CD4-positive, alpha-beta T cell treated with Interferon gamma for 1 hour (primary cell): Measurements from ENCODE around the gene CRYGN.

ENCODE experiments used
- DNase-seq: peaks from one replicate; pipeline ENCODE4 v3.0.0-alpha.2; 2020

The CRYGN gene

GRCh38 chr7:151425670-151426440 lies 14.1 kb downstream of the CRYGN start:
- DNase-seq = no peak

- DNase-seq = no peak
These were observed 15.1 kb downstream of the CRYGN start for GRCh38 chr7:151424799-151425198.

- no peak for DNase-seq
These were observed 16.0 kb downstream of the CRYGN start for GRCh38 chr7:151423936-151424335.

DNA sequence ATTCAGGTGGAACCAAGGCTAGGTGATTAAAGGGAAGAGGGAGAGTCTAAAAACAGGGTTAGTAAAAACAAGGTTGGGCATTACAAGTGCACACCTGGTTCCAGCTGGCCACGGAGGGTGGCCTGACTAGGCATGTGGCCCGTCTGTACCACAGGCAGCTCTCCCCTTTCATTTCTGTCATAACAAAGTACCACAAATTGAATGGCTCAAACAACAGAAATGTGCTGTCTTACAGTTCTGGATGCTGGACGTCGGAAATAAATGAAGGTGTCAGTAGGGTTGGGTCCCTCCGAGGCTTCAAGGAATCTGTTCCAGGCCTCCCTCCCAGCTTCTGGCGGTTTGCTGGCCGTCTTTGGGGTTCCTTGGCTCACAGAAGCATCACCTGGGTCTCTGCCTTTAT lies 16.7 kb downstream of the CRYGN start:
- DNase-seq = no peak

- DNase-seq = no peak
These were observed 17.7 kb downstream of the CRYGN start for GRCh38 chr7:151422212-151422611.

DNA sequence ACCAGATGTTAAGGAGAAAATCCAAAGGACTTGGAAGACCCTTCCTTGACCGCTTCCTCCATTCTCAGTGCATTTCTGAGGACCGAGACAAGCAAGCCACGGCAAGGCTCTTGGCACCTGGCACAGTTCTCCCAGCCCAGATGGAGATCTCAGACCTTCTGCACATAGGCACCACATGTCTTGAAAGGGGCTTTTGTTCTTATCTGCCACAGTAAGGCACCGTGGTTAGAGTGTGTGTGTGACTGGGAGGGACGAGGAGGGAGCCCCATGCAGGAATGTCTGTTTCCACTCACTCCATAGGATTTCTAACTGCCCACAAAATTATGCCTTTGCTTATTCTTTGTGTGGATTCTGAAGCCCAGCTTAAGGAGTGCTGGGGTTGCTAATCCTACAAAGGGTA lies 19.8 kb downstream of the CRYGN start:
- DNase-seq = no peak

- no peak for DNase-seq
These were observed 23.0 kb downstream of the CRYGN start for GRCh38 chr7:151416941-151417315.

- DNase-seq = no peak
These were observed 23.6 kb downstream of the CRYGN start for GRCh38 chr7:151416112-151416940.

GRCh38 chr7:151415375-151416105 lies 24.4 kb downstream of the CRYGN start:
- DNase-seq = peak; percentile 65

- DNase-seq = no peak
These were observed 26.7 kb downstream of the CRYGN start for GRCh38 chr7:151413241-151413640.

DNA sequence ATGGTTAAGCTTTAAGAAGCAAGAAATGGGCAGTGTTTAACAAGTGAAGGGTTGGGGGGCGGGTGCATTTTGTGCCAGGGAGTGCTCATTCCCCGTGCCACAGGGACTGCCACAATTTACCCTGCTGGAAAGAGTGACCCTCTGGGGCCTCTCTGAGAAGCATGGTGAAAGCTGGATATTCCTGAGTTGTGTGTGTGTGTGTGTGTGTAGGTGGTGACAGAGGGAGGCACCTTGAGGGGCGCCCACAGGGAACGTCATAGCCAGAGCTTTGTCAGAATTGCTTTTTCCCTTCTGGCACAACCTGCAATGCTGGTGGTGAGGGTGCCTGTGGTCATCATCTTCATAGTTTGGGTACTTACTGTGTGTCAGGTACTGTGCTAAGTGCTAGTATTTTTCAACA lies 27.6 kb downstream of the CRYGN start:
- no peak for DNase-seq

- DNase-seq = no peak
These were observed 28.4 kb downstream of the CRYGN start for GRCh38 chr7:151411551-151411950.

DNA sequence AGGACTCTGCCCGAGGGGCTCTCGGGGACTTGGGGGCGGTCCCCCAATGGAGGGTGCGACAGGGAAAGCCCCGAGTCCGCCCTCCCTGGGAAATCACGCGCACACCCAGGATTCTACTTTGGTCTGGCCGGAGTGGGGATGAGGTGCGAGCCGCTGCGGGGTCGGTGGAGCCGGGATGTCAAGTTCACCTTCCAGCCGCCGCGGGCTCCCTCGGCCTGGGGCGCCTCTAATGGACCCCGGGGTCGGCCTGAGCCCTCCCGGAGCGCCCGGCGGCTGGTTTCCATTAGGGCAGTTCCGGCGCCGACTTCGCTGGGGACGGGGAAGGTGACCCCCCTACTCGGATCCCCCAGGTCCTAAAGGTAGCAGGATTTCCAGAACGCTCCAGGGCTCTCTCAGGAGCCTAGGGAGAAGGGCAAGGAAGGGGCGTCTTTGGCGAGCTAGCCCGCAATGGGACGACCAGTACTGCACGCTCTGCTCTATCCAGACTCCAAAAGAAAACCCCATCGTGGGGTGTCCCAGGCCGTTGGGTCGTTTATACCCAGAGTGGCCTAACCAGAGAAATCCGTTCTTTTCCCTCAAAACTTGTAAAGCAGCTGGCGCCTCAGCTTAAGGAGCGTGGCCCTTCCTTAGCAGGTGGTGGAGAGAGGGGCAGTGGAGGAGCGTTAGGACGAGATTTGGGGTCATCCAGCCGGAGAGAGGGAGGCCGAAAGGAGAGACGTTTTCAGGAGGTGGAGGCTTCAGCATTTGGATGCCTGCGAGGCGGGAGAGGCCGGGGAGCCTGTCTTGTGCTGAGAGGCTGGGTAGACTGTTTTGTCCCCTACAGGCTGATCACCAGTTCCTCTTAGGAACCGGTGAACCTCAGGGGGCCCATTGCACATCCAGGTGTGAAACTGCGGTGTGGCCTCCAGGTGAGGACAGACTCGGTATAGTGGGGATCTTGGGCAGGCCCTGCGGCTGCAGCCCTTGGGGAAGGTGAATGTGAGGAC lies 29.2 kb downstream of the CRYGN start:
- peak; percentile 47 for DNase-seq

DNA sequence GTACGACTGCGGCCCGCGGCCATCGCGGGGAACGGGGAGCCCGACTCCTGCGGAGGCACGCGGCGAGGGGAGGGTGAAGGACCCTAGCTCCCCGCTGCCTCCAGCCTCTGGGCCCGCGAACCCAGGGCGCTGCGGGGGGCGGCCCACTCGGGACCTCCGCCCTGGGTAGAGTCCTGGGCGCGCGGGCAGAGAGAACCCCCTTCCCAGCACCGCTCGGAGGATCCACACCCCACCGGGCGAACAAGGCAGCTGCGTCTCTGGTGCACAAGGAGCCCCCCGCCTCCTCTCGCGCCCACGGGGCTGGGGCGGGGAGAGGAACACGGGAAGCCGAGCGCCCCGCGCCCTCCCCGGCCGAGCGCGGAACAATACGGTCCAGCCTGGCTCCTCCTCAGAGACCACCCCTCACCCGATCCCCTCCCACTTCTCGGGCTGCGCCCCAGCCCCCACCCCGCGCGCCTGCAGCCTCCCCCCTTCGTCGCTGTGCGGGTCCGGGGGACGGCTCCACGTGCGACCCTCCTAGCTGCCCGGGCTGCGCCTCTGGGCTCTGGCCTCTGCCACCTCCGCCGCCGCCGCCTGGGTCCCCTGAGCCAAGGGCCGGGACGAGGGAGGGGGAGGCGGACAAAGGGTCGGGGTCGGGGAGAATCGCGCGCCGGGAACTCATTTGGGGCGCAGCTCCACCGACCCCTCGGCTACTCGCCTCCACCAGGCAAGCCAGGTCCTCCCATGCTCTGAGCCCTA lies 30.1 kb downstream of the CRYGN start, which contains the start of gene WDR86:
WDR86 (minus strand) TSS at position 372 of the 738 bp plus-strand sequence. CDS start 449 bp downstream, outside the sequence.
- DNase-seq = no peak

DNA sequence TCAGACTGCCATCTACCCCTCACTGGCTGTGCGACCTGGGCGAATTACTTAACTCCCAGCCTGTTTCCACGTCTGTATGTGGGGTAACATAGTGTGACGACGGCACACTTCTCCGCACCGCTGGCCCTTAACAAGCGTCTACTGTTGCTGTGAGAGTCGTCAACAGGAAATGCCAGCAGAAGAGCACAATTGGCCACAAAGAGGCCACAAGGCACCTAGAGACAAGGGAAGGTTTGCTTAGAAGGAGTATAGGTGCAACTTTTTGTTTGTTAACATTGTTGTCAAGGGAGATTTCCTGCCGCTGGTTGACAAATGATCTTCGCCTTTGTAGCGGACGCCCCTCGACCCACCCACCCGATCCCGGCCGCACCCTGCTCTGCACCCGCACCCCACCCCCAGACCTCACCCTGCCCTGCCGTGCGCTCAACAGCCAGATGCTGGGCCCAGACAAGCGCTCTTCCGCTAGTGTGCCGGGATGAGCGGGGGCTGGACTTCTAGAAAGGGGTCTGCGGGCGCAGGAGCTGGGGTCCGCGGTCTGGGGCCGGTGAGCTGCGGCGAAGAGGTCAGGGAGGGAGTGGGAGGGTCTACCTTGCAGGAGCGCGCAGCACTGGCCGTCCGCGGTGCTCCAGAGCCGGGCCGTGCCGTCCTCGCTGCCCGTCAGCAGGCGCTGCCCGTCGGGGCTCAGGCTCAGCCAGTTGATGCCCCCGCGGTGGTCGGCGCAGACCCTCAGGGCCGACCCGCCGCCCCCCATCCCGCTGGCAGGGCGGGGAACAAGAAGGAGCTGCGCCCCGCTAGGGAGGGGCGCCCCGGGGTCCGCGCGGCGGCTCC lies 30.9 kb downstream of the CRYGN start:
- peak; percentile 86 for DNase-seq

GRCh38 chr7:151408498-151408838 lies 31.5 kb downstream of the CRYGN start:
- no peak for DNase-seq

DNA sequence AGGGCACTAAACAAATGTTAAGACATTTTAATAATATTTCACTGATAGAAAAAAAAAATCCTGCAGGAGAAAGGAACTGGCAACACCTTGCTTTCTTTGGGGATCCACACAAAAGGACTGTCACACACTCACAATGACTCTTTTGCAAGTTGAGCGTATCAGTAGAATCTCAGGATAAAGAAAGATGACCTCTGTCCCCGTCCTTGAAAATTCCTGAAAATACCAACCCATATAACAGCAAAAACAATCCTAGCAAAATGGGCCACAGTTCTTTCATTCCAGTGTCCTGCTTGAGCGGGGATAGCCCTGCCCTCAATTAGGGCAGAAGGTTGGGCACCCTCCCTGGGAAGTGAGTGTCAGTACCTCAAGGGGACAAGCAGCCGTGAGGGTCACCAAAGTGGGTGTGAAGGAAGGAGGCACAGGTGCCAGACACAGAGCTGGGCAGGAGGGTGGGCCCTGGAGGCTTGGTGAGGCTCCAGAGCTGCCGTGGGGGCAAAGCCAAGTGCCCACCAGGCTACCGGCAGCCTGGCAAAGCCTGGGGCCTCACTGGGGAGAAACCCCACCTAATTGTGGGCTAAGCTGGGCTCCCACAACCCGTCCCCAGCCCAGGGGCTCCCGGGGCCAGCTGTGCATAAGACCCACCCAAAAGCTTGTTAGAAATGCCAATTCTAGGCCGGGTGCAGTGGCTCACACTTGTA lies 32.9 kb downstream of the CRYGN start:
- DNase-seq = no peak

GRCh38 chr7:151406051-151406875 lies 33.7 kb downstream of the CRYGN start:
- no peak for DNase-seq

DNA sequence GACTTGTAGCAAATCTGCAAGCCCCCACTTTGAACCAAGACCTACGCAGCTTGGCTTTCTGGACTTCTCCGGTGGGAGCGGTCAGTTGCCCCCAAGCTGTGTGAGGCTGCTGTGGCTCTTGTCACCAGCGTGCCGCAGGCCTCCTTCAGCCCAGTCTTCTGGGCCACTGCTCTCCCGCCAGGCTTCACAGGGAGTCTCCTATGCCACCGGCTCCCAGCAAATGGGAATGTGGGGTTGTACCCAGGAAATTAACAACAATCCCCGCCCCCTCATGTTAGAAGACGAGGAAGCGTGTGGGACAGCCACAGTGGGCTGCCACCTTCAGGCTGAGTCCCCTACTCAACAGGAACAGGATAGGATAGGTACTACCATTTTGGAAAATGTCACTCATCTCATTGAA lies 34.4 kb downstream of the CRYGN start:
- DNase-seq = no peak
